22Rv1 (cell line): ENCODE results near the gene PARN.

ENCODE experiments used
- H3K27ac ChIP-seq: fragments of 450-650 bp; 2 replicates; pipeline ENCODE4 v1.5.1; 2017
- CTCF ChIP-seq: fragments of 450-650 bp; IDR thresholded peaks from 2 replicates; pipeline ENCODE4 v1.5.1; 2017; ENCODE audit warnings: mild to moderate bottlenecking
- ZFX ChIP-seq: fragments of 450-650 bp; IDR thresholded peaks from 2 replicates; pipeline ENCODE4 v1.6.1; 2017; ENCODE audit warnings: antibody characterized with exemption, borderline replicate concordance

PARN gene

GRCh38 chr16:14629919-14630619 is at the start of gene PARN:
Gene PARN (minus strand): TSS chr16:14630260. CDS start chr16:14630125, 135 bp downstream.
- peak within 1 kb of the TSS; percentile 94 for H3K27ac ChIP-seq
- no peak for TF ChIP-seq ZFX
- TF ChIP-seq CTCF, result no peak

- no peak overlapping the region for H3K27ac ChIP-seq
- TF ChIP-seq ZFX (no peak), CTCF (no peak)
These were observed 48.9 kb upstream of the PARN start for GRCh38 chr16:14678748-14679497.

GRCh38 chr16:14677627-14678026 is 47.6 kb upstream of the PARN start:
- TF ChIP-seq ZFX (no peak), CTCF (no peak)
- no peak overlapping the region for H3K27ac ChIP-seq

GRCh38 chr16:14676633-14677032 is 46.6 kb upstream of the PARN start:
- H3K27ac ChIP-seq, result no peak overlapping the region
- TF ChIP-seq ZFX (no peak), CTCF (no peak)

GRCh38 chr16:14672403-14672971 is 42.4 kb upstream of the PARN start:
- TF ChIP-seq ZFX, result no peak
- TF ChIP-seq CTCF, result no peak
- no peak overlapping the region for H3K27ac ChIP-seq

- no peak for TF ChIP-seq CTCF
- TF ChIP-seq ZFX, result no peak
These were observed 39.7 kb upstream of the PARN start for GRCh38 chr16:14669776-14670175.

More at GRCh38 chr16:14669776-14670175, 39.7 kb upstream of the PARN start:
- no peak overlapping the region for H3K27ac ChIP-seq
